Colonic mucosa (tissue), 4 donors: Measurements from ENCODE around the gene NUDT8. TPM values are rescaled to one million over a fixed set of nuclear protein-coding genes. Genes with fewer than 3 reads are reported as not detected.

ENCODE experiments used
- DNase-seq: peaks from one replicate; pipeline ENCODE4 v3.0.0-alpha.2; 2020
- H3K27ac ChIP-seq: fragments of 200-600 bp; one replicate; pipeline ENCODE4 v1.8.0; 2021
- H3K27me3 ChIP-seq: fragments of 200-600 bp; one replicate; pipeline ENCODE4 v1.8.0; 2021
- H3K36me3 ChIP-seq: fragments of 200-600 bp; one replicate; pipeline ENCODE4 v1.8.0; 2021
- H3K4me1 ChIP-seq: fragments of 200-600 bp; one replicate; pipeline ENCODE4 v1.8.0; 2021; ENCODE audit warnings: mild to moderate bottlenecking
- H3K4me3 ChIP-seq: fragments of 200-600 bp; one replicate; pipeline ENCODE4 v1.8.0; 2021
- H3K9ac ChIP-seq, 2 donors: one replicate each; pipeline ENCODE4 v1.7.0; 2013; ENCODE audit warnings: control low read depth in 2 of 2, low read depth in 2 of 2, low read length in 2 of 2
- H3K9me3 ChIP-seq: fragments of 200-600 bp; one replicate; pipeline ENCODE4 v1.8.0; 2021
- intact Hi-C: fragments of 100-400 bp; cut with DNase I; formaldehyde crosslinking; loops from one replicate; pipeline ENCODE4 v1.14.1; 2022
- total RNA-seq, 2 donors: library from RNA; stranded (reverse); fragmentation: NEBNext Ultra II Directional in 1 of 2; extraction: Animal tissue kit (Norgen Biotek cat#: 25700) in 1 of 2; gene quantifications; one replicate each; pipeline ENCODE4 v1.2.1, GENCODE V29; 2021
- TF ChIP-seq, protein P1 (sequence below): fragments of 200-600 bp; IDR thresholded peaks from one replicate; pipeline ENCODE4 v1.8.0; 2022; ENCODE audit warnings: antibody characterized with exemption, mild to moderate bottlenecking
- donor health status: healthy.
- donor health status: DM: no; HTN: no; CAD: no.
- donor health status: DM: no; HTN: no; CAD: no.

Gene NUDT8
- total RNA-seq, 2 donors from 2014 or later, result 35.1 to 52.5 TPM

DNA sequence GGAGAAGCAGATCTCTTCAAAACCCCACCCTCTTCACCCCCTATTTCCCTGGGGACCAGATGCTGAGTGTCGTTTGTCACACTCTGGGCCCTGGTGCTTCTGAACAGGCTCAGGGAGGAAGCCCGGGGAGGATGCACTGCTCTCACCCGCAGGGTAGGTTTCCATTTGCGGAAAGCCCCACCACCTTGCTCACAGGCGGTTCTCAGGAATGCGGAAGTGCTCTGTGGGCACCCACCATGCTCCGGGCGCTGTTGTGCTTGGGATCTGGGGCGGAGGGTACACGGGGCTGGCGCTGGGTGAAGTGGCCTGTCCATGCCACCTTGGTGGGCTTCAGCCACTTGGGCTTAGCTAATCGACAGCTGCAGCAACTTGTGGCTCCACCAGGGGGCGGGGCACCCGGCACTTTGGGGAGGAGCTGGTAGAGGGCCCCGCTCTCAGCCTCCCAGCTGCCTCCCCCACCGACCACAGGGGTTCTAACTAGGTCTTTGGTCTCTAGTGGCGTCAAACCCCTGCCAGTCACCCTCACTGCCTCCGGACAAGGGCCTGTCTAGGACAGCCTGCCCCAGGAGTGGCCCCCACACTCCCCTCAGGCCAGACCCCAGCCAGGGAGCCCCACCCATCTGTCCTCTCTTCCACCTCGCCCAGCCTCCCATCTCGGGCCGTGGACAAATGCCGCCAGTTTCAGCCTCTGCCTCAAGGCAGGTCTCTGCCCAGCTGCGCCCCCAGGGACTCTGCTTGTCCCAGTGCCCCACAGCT is 15.6 kb downstream of the NUDT8 start:
- H3K9me3 ChIP-seq, result no peaks in the 10 kb centered on the region
- no peaks in the 10 kb centered on the region for H3K27me3 ChIP-seq
- H3K36me3 ChIP-seq, result peaks cover 13% of the 10 kb centered on the region
- no peaks in the 10 kb centered on the region for H3K4me1 ChIP-seq
- H3K4me3 ChIP-seq, result peak overlapping the region; percentile 31
- intact Hi-C loops, result no loop called here
- peak overlapping the region; percentile 57 to 78 for H3K9ac ChIP-seq
- TF ChIP-seq, protein P1, sequence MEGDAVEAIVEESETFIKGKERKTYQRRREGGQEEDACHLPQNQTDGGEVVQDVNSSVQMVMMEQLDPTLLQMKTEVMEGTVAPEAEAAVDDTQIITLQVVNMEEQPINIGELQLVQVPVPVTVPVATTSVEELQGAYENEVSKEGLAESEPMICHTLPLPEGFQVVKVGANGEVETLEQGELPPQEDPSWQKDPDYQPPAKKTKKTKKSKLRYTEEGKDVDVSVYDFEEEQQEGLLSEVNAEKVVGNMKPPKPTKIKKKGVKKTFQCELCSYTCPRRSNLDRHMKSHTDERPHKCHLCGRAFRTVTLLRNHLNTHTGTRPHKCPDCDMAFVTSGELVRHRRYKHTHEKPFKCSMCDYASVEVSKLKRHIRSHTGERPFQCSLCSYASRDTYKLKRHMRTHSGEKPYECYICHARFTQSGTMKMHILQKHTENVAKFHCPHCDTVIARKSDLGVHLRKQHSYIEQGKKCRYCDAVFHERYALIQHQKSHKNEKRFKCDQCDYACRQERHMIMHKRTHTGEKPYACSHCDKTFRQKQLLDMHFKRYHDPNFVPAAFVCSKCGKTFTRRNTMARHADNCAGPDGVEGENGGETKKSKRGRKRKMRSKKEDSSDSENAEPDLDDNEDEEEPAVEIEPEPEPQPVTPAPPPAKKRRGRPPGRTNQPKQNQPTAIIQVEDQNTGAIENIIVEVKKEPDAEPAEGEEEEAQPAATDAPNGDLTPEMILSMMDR, result peak; percentile 68
- H3K27ac ChIP-seq, result peak overlapping the region; percentile 65
- peak; percentile 66 for DNase-seq

DNA sequence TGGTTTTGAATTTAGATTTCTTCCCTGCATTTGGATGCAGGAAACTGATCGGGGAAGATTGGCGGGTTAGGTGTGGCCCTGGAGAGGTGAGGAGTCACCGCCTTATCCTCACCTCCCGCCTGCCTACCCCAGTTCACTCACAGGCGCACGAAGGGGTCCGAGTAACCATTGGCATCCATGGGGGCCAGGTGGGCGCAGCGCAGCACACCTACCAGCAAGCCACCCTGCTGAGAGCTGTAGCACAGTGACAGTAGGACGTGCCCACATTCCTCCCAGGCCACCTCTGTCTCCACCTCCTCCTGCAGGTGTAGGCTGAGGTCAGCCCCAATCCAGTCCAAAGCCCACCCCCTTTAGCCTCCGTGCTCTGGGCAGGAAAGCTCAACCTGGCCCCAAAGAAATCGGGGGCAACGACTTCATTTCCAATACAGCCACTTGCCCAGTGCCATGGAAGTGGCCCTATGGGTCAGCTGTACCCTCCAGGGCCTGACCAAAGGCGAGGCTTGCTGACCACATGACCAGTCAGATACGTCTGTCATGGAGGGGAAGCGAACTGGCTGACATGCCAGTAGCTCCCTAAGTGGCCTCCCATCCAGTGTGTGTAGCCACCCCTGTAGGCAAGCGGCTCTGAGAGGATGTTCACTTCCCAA is 16.3 kb downstream of the NUDT8 start:
- TF ChIP-seq, protein P1, result no peak
- H3K4me3 ChIP-seq, result peak overlapping the region; percentile 31
- intact Hi-C loops, result no loop called here

DNA sequence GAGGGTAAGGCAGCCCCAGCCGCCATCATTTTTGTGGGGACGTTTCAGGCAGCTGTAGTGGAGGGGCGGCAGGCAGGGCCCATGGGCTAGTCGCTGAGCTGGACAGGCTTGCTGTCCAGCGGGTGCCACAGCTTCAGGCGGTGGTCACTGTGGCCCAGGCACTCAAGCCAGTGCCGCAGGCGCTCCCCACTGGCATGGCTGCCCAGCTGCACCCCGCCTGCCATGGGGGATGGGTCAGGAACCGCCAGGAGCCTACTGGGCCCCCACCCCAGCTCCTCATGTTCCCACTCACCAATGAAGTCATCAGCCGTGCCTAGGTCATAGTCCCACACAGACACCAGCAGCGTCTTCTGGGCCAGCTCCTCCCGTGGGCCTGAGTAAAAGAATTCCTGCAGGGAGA is 17.0 kb downstream of the NUDT8 start:
- intact Hi-C loops, result no loop called here
- Histone ChIP-seq H3K9me3 (no peaks in the 10 kb centered on the region), H3K4me3 (no peak overlapping the region), H3K36me3 (peaks cover 17% of the 10 kb centered on the region), H3K9ac (no peak overlapping the region), H3K27me3 (no peaks in the 10 kb centered on the region), H3K4me1 (peaks cover 2% of the 10 kb centered on the region), H3K27ac (no peak overlapping the region)
- TF ChIP-seq, protein P1, result no peak
- DNase-seq, result no peak

More for the DNA sequence above, 16.3 kb downstream of the NUDT8 start:
- peaks cover 17% of the 10 kb centered on the region for H3K36me3 ChIP-seq
- DNase-seq, result no peak
- no peaks in the 10 kb centered on the region for H3K9me3 ChIP-seq
- H3K27ac ChIP-seq, result peak overlapping the region; percentile 65
- peak overlapping the region in 1 of 2 donors; percentile 78 for H3K9ac ChIP-seq
- no peaks in the 10 kb centered on the region for H3K27me3 ChIP-seq
- H3K4me1 ChIP-seq, result no peaks in the 10 kb centered on the region

DNA sequence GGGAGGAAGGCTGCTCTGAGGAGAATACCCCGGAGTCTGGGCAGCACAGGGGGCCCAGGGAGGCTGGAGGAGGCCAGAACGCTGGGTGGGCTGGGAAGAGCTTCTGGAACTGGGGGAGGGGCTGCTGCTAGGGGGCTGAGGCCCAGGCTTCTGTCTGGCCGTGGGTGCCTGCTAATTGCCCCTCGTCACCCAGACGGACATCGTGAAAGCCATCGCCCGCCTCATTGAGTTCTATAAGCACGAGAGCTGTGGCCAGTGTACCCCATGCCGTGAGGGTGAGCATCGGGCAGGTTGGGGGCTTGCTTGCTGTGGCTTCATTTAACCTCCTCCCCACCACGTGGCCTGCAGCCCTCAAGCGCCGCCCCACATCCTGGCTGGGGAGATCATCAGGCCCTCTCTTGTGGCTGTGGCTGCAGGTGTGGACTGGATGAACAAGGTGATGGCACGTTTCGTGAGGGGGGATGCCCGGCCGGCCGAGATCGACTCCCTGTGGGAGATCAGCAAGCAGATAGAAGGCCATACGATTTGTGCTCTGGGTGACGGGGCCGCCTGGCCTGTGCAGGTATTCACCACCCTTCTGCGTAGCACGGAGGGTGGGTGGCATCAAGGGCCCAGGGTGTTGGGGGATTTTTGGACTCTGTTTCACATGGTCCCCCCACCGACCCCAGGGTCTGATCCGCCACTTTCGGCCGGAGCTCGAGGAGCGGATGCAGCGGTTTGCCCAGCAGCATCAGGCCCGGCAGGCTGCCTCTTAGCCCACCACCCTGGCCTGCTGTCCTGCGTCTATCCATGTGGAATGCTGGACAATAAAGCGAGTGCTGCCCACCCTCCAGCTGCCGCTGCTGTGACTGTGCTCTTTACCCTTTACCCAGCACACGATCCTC is 17.8 kb downstream of the NUDT8 start:
- no peak for DNase-seq
- TF ChIP-seq, protein P1, result no peak
- Histone ChIP-seq H3K9me3 (no peaks in the 10 kb centered on the region), H3K27me3 (no peaks in the 10 kb centered on the region), H3K36me3 (peaks cover 17% of the 10 kb centered on the region), H3K4me1 (peaks cover 8% of the 10 kb centered on the region), H3K4me3 (no peak overlapping the region), H3K27ac (no peak overlapping the region), H3K9ac (no peak overlapping the region)
- intact Hi-C loops, result no loop called here

DNA sequence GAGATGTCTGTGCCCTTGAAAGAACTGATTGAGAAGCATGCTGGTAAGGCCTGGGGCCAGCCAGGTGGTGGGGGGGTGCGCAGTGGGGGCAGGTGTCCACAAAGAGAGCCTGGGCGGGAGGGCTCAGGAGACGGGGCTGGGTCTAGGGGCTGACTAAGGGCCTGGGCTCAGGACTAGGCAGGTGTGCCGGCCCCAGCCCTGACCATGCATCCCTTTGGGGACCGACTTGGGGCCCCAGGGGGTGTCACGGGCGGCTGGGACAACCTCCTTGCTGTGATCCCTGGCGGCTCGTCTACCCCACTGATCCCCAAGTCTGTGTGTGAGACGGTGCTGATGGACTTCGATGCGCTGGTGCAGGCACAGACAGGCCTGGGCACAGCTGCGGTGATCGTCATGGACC is 18.6 kb downstream of the NUDT8 start:
- no peaks in the 10 kb centered on the region for H3K27me3 ChIP-seq
- no peaks in the 10 kb centered on the region for H3K9me3 ChIP-seq
- DNase-seq, result no peak
- no peak overlapping the region for H3K27ac ChIP-seq
- H3K4me1 ChIP-seq, result peaks cover 10% of the 10 kb centered on the region
- TF ChIP-seq, protein P1, result no peak
- peaks cover 17% of the 10 kb centered on the region for H3K36me3 ChIP-seq
- no peak overlapping the region for H3K4me3 ChIP-seq
- H3K9ac ChIP-seq, result no peak overlapping the region
- intact Hi-C loops, result no loop called here
